Measurements from ENCODE around the gene RIC1.
A peak's percentile ranks its signal among the peaks of the same experiment; 100 is the strongest.
"Not testable (repeated sequence)": the region's sequence is repeated elsewhere in the genome, so short reads cannot be mapped to it uniquely, and the experiment has no call there.

RIC1 gene

DNA sequence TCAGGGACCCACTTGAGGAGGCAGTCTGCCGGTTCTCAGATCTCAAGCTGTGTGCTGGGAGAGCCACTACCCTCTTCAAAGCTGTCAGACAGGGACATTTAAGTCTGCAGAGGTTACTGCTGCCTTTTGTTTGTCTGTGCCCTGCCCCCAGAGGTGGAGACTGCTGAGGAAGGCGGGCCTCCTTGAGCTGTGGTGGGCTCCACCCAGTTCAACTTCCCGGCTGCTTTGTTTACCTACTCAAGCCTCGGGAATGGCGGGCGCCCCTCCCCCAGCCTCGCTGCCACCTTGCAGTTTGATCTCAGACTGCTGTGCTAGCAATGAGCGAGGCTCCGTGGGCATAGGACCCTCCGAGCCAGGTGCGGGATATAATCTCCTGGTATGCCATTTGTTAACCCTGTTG is 54.7 kb downstream of the RIC1 start:
- DNase-seq, result not testable (repeated sequence)

DNA sequence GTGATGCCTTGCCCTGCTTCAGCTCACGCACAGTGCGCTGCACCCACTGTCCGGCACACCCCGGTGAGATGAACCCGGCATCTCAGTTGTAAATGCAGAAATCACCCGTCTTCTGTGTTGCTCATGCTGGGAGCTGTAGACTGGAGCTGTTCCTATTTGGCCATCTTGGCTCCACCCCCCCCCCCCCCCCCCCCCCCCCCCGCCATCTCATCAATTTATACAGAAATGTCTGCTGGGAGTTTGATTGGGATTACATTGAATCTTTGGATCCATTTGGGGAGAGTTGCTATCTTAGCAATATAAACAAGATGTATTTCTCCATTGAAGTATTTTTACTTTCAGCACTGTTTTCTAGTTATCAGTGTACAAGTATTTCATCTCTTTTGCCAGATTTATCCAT is 55.2 kb downstream of the RIC1 start:
- no peak for DNase-seq

DNA sequence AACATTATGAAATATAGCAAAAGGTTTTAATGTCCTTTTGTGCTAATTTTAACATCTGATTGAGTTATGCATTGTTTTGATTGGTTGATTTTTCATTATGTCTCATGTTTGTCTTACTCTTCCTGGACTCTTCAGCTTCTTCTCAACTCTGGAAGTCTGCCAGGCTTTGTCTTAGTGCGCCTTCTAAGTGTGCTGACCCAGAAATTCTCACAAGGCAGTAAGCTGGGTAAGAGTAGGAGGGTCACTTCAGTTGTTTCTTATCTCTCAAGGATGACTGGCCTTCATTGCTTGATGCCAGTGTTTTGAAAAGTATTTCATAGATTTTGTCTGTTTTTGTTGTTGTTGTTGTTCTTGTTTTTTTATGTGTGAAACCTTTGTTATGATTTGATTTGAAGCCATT is 59.2 kb downstream of the RIC1 start:
- DNase-seq, result peak; percentile 3

DNA sequence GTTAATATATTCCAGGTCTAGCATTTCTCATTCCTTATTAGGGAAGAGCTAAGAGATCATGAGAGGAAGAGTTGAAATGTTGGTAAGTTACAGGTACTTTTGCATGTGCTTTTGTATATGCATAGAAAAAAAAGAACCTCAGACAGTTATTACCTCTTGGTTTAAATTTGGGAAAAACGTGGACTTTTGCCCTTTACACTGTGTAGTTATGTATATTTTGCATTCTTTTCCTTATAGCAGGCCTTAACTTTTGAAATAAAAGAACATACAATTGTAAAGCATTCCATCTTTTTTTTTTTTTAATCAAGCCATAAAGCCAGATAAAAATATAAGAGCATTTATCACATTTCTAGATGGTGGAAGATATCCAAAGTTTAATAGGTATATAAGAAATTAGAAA is 61.4 kb downstream of the RIC1 start:
- DNase-seq, result no peak

DNA sequence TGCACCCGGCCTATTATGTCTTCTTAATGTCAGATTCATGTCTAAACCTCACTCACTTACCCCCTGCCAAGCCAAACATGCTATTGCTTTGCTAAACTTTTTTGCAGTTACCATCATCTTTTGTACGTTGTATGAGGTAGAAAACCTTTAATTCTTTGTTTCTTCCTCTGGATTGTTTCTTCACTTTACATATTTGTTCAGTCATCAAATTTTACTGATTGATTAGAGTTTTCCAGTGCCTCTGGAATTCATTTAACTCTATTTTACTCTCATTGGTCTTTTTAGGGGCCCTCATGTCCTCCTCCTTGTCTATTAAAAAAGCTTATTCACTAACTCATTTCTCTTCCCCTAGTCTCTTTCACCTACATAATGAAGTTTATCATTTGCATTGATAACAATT is 67.0 kb downstream of the RIC1 start:
- no peak for DNase-seq

DNA sequence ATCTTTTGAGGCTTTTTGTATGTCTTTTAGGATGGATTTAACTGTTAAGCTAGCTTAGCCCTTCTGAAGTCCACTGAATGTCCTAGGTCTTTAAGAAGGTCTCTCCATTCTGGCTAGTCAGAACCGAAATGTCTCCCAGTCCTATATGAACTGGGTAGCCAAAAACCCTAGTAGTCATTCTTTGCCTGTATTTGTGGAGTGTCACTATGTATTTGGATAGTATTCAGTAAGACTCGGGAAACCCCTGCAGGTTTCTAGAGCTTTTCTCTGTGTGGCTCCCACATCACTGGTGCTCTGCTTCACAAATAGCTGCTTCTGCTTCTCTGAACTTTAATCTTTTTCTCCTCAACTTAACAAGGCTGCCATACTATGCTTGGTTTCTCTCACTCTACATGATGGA is 68.0 kb downstream of the RIC1 start:
- no peak for DNase-seq

DNA sequence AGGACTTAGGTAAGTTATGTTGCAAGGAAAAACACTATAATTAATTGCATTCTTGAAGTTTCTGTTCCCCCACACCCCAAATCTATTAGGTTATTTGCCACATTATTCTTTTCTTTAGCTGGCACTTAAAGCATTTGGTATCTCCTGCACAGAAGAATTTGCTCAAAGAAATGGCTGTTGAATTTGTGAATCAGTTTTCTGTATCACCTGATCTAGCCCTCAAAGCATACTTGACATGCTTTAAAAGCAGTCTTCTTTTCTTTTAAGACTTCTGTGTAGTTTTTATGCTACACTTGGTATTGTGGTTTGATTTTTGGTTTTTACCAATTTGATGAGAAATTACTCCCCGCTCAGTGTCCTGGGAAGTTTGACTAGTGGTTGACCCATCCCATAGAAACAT is 69.1 kb downstream of the RIC1 start:
- no peak for DNase-seq

DNA sequence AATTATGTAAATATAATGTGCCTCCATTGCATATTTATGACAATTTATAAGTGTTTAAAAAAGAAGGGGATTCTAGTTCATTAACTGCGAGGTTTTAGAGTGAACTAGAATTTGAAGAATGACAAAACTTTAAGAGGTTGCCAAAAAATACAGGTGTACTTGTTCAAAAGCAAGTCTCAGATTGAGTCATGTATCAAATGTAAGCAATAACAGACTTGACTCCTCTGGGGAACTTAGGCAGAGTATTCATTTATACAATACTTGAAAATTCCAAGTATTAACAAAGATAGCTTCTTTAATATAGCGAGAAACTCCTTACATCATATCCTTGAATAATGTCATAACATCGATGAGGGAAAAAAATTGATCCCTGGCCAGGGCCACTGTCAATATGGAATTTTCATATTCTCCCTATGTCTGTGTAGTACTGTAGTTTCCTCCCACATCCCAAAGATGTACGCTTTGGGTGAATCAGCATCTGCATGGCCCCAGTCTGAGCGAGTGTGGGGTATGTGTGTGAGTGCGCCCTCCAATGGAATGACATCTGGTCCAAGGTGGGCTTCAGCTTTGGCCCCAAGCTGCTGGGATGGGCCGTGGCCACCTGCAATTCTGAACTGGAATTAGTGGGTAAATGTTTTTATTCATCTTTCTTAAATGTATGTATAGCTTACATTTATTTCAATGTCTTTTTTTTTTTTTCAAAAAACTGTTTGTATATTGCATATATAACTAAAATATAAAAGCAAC is 70.1 kb downstream of the RIC1 start:
- no peak for DNase-seq

DNA sequence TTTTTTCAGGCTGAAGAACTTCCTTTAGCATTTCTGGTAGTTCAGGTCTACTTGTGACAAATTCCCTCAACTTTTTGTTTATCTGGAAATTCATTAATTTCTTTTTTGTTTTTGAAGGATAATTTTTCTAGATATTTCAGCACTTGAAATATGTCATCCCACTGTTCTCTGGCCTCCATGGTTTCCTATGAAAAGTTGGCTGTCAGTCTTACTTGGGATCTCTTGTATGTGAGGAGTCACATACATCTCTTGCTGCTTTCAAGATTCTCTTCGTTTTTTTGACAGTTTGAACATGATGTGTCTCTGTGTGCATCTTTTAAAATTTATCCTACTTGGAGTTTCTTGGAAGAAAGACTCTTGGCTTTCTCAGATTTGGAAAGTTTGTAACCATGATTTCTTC is 79.5 kb downstream of the RIC1 start:
- DNase-seq, result no peak

DNA sequence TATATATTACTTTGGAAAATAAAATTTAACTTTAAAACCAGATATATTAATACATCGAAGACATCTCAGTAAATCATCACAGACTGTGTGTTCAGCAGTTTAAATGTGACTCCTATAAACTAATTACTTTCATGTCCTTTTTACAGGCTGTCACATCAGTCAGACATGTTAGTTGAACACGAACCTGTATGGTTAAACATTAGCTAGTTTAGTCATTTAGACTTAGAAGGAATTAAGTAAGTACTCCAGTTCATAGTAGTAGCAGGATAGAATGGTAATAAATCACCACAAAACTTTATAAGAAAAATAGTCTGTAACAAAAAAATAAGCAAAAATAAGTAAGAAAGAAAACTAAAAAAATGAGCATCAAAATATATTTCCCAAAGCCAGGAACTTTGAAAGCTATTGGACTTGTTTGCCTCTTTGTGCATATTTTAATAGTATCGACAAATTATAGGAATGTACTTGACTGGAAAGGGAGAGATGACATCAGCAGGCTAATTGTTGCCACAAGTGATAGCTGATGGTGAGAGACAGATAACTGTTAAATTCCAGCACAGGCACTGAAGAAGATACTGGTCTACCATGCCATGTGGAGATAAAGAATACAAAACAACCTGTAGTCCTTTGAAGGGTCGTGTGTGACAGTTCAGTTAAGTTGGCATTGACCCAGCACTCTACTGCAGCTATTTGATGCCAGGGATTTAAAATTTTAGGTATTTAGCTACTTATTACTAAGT is 83.9 kb downstream of the RIC1 start:
- no peak for DNase-seq

DNA sequence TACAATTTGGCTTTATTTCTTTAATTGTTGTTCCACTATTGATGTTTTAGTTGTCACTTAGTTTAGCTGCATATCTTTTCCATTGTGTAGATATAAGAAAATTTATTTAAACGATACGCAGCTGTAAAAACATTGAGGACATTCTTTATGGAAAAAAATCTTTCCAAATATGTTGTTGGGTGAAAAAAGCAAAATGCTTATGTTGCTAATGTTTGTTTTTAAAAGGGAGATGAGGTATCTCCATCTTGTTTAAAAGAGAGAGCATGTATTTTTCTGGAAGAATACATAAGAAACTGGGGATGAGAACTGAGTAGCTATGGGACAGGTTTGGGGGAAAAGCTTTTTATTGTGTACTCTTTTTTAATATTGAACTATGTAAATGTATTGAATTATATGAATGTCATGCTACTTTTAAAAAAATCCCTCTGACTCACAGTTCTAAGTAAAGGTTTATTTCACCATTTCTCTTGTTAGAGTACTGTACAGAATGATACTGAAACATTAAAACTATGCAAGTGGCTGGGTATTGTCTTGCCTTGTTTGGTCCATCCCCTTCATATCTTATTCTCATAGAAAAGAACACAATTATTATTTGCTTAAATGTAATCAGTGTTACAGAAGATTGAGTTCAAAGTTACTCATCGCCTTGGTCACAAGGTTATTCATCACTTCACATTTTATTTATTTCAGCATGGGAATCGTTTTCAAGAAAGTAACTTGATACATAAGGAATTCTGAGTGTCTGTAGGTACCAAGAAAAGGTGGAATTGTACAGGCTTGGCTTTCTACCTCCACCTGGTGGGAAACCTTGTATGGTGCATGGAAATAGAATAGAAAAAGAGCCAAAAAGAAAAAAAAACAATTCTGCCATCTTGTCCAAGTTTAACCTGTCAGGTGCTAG is 85.8 kb downstream of the RIC1 start:
- no peak for DNase-seq

DNA sequence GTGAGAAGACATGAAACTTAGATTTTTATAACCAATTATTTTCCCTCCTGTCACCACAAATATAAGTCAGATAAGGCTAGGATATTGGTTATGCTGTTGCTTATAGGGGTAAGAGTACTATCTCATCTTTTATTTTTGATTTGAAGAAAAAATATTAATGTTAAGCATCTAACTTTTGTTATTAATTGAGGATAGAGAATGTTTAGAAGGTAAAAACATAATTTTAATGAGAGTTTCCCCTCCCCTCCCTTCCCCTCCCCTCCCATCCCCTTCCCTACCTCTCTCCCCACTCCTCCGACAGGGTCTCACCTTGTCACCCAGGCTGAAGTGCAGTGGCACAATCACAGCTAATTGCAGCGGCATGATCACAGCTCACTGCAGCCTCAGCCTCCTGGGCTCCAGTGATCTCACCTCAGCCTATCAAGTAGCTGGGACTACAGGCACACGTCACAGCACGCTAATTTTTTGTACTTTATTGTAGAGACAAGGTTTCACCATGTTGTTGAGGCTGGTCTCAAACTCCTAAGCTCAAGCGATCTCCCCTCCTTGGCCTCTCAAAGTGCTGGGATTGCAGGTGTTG is 86.7 kb downstream of the RIC1 start:
- DNase-seq, result no peak

DNA sequence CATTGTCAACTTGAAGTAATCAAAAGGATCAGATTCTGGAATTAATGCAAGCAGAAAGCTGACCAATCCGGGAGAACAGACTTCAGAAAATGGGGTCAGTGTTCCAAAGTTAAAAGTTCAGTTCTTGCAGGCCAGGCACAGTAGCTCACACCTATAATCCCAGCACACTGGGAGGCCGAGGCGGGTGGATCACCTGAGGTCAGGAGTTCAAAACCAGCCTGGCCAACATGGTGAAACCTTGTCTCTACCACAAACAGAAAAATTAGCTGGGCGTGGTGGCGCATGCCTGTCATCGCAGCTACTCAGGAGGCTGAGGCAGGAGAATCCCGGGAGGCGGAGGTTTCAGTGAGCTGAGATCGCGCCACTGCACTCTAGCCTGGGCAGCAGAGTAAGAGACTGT is 88.5 kb downstream of the RIC1 start:
- not testable (repeated sequence) for DNase-seq

DNA sequence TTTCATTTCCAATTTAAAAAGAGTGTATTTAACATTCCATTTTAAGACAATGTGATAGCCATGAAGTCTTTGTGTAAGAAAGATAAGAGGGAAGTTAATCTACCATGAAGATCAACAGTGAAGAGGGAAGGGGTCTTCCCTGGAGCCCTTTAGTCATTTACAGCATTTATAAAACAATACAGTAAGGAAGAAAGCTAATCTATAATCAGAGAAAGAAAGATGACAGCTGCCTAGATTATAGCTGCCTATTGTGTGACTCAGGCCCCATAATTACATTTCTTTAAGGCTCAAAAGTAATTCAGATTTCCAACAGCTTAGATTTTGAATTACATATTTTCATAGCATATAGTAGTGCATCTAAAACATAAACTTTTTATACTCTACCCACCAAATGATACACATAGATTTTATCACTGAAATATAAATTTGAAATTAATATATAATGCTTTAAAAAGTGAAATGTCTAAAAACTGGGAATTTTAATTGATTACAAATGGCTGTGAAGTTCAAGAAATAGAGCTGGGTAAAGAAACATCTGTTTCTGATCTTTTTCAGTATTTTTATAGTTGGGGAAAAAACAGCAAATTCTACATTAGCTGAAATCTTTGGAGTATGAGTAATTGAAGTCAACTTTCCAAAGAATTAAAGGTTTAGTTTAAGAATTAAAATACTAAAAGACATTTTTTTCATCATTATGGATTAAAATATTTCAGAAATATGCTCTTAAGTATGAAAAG is 89.6 kb downstream of the RIC1 start:
- no peak for DNase-seq

DNA sequence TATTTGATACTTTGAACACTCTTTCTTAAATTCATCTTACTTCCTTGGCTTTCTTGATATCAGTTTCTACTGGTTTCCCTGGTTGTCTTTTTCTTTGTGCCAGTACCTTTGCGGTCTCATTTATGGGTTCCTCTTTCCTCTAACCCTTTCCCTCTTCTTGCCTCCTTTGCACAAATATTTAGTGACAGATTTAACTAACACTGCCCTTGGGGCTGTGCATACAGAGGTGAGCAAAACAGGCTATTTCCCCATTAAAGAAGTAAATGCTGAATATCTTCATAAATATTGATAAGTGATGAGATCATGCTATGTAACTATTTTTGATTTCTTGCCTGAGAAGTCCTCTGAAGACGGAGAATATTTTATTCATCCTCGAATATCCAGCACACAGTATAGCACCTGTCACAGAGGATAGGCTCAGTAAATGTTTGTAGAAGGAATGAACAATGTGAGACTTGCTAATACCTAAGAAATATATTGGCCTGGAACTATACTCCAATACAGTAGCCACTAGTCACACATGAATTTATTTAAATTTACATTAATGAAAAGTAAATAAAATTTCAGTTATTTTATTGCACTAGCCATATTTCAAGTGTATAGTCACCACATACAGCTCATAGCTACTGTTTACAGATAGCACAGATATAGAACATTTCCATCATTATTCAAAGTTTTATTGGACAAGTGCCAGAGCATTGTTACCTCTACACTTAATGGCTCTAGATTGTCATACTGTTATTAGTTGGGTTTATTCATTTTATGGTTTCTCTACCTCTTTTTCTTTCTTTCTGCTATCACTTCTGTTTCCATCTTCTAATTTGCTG is 90.4 kb downstream of the RIC1 start:
- no peak for DNase-seq

DNA sequence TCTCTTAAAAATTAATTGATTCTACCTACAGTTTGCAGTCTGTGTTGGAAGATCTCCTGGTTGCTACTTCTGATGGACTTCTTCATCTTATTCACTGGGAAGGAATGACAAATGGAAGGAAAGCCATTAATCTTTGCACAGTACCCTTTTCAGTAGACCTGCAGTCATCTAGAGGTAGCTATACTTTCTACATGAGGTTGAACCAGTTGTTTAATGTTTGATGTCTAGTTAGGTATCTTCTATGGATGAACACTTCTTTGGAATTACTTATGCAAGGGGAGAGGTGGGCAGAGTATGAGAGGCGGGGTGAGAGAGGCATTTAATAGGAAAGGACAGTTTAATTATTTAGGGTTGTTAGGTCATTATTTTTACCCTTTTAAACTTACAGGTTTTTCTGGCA is 91.2 kb downstream of the RIC1 start:
- DNase-seq, result no peak

DNA sequence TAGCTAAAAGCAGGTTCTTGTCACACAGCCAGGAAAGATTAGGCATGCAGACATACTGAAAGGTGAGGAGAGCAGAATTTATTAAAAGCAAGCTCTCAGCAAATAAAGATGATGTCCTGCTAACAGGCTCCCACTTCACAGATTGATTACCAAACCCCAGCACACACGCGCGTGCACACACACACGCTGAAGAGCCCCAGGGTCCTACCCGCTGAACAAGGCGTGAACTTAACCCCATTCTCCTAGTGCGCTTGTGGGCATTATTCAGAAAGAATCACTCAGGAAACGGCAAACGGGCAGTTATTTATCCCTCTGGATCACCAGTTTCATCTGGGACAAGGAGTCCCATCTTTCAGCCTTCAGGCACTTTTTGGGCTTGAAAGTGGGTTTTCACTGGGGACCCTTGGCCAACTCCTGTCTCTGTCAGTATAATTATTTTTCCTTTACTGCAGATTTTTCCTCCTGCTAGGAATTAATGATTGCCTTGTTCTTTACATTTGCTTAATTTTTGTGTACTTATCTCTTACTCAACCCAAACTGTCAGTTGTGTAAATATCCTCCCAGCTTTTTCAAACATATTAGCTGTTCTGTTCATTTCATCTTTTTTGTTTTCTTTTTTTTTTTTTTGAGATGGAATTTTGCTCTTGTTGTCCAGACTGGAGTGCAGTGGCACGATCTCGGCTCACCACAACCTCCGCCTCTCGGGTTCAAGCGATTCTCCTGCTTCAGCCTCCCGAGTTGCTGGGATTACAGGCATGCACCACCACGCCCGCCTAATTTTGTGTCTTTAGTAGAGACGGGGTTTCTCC is 92.6 kb downstream of the RIC1 start:
- DNase-seq, result no peak

DNA sequence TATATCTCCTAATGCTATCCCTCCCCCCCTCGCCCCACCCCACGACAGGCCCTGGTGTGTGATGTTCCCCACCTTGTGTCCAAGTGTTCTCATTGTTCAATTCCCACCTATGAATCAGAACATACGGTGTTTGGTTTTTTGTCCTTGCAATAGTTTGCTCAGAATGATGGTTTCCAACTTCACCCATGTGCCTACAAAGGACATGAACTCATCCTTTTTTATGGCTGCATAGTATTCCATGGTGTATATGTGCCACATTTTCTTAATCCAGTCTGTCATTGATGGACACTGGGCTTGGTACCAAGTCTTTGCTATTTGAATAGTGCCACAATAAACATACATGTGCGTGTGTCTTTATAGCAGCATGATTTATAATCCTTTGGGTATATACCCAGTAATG is 93.8 kb downstream of the RIC1 start:
- not testable (repeated sequence) for DNase-seq

DNA sequence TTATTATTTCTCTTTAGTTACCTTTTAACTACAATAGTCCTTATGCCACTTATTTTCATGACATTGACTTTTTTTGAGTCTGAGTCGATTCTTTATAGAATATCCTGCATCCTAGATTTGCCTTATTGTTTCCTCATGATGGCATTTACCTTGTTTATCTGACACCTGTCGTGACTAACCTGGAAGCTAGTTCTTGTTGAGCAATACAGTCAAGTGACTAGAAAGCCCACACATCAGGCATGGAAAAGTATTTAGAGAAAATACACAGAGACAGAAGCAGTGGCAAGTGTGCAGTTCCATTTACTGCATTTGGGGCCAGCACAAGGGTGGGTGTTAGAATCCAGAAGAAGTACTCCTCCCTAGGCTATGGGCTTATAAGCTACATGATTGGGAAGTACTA is 106.2 kb downstream of the RIC1 start:
- no peak for DNase-seq

DNA sequence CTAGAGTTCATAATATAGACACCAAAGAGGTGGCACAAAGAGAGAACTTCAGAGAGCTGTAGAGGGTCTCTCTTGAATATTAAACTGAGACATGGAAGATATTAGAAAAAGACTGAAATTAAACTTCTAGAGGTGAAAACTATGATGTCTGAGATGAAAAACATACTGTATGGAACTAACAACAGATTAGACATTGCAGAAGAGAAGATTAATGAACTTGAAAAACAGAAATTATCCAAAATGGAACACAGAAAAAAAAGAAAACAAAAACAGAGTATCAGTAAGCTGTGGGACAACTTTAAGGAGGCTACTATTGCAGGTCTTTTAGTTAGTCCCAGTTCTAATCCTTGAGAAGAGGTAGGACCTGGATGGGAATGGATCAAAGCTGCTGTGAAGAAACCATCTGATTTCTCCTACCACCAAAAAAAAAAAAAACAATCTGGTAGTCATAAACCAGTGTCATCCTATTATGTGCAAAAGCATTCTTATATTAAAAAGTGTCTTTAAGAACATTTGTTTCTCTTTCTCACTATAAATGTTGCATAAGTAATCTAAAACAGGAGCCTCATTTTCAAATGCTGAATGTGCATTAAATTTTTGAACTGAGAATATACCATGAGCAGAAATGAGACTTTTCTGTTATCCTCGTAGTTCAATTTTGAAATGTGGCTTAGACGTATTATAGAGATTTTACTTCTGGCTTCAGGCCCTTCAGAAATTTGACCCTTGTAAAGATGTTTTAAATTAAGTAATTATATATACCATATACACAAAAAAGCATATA is 107.8 kb downstream of the RIC1 start:
- no peak for DNase-seq
